GM18907 (cell line): Measurements from ENCODE around the gene TPR.

Experiments used
- ATAC-seq: cut with Tn5 transposase; IDR thresholded peaks from one replicate; pipeline ENCODE4 v1.9.1; 2021; ENCODE audit warnings: mild to moderate bottlenecking, moderate library complexity; ENCODE audit not compliant: unreplicated experiment

TPR gene

DNA sequence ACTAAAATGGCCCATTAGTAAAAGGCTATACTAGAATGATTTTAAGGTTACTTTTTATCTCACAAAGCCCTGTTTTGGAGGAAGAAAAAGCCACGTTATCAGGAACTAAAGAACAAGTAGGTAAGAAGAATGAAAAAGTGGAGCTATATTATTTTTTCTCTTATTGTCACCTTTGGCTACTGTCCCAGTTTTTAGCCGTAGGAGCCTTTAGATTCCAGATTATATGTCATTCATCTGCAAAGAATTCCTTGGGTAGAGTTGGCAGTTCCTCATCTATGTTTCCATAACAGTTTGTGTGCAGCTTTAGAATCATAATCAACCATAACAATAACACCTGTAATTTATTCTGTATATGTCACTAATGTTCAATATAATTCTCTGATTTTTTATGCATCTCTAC, 83.8 kb downstream of the TPR start:
- ATAC-seq, result no peak

DNA sequence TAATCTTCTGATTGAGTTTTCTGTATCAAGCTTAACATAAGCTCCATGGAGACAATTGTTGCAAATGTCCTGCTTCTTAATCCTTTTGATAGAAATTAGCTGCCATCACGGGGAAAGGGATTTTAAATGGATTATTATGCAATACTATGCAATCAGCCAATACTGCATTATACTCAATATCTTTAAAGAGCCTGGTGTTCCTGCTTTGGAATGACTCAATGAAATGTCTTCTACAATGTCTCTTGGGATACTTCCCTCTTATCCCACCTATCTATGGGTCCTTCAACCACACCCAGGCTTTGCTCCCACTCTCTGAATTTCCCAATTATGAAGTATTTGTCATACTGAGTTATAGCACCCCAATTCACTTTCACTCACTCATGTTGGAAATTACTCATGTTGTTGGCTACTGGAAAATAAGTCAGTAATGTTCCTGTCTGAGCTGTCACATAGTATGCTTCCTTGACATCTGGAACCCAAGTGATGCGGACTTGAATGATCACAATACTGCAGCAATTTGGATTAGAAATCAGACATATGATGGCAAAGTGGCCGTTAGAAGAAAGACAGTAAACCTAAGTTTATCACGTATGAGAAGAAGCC, 85.0 kb downstream of the TPR start:
- no peak for ATAC-seq

DNA sequence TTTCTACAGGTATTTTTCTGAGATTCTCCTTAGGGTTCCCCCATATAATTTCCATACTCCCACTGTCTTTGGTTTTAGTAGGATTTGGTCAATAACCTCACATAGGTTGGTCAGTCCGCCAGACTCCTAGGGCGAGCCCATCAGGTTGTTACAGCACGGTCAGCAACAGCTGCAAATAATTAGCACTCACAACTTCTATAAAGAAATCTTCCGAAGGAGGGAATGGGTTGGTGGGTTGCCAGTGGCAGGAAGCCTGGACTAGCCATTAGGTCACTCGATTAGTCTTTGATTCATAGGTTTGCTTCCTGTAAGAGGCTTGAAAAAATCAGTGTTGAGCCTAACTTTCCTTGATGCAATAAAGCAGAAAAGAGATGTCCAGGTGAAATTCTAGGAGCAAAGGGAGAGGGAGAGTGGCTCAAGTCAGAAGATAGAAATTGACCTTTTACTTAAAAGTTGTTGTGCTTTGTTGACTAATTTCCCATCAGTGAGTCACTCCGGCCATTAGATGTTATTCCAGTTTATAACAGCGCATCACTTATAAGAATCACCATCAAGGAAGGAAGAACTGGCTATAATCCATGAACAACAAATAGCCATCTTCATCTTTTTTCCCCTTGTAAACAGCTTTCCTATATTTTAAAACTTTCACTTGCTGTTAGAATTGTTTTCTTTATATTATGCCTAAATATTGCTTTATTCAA, 88.3 kb downstream of the TPR start:
- ATAC-seq, result no peak

- no peak for ATAC-seq
Measured at GRCh38 chr1:186283374-186283773, 91.7 kb downstream of the TPR start.

DNA sequence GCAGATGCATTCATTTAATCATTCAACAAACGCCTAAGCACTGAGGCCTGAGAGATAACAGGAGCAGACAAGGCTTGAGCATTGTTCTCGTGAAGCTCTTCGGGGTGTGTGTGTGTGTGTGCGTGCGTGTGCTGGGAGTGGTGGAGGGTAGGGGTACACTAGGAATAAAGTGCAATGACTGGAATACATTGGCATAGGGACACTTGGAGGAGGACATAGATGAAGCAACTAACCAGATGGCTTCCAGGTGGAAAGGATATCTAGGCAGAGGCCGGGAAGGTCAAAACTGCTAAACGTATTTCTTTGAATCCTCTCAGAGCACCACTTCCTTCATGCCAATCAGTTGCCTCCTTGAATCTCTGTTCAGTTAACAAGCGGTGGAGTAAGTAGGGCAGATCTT, 92.6 kb downstream of the TPR start:
- no peak for ATAC-seq

DNA sequence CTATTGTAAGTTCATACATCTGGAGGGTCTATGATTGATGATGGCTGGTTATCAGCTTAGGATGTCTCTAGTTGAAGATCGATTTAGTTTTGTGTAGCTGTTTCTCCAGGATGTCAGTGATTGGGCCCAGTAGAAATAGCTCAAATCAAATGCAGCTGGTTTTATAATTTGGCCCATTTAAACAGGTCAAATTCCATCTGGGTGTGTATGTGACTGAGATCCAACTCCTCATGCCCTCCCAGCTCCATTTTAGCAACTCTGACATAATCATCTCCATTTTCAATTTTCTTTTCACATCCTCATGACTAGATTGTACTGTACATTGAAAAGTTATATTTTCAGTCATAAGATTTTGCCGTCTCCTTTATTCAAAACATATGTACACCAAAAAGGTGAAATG, 99.2 kb downstream of the TPR start:
- ATAC-seq, result no peak

DNA sequence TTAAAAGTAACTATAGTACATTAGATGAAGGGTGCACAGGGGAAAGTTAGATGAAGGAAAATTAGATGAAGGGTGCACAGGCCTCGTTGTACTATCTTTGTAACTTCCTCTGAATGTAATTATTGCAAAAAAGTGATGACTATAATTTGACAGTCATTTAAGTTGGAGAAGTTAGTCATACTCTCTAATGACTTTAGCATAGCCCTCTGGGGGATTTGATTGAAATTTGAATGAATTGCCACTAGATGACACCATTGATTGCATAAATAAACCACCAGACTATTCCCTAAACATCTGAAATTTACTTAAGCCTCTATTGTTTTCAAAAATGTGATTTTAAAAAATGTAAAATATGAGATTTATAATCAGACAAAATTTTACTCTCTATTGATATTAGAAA, 102.6 kb downstream of the TPR start:
- ATAC-seq, result no peak

DNA sequence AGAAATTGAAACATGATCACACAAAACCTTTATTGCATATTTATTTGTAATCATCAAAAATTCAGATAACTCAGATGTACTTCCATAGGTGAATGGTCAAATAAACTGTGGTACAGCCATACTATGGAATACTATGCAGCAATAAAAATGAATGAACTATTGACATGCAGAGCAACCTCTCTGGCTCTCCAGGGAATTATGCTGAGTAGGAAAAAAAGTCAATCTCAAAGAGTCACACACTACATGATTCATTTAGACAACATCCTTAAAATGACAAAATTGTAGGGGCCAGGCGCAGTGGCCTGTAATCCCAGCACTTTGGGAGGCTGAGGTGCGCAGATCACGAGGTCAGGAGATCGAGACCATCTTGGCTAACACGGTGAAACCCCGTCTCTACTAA, 104.0 kb downstream of the TPR start:
- no peak for ATAC-seq
